Gastrocnemius medialis (tissue), 4 donors: Measurements from ENCODE around the gene S1PR5.

Experiments used
- CTCF ChIP-seq, 5 experiments: fragments of 450-650 bp in 3 of 5; fragments of 200-600 bp in 2 of 5; sonication (generic) in 2 of 5; IDR thresholded peaks in 4 of 5; conservative IDR thresholded peaks in 1 of 5; 1 replicate in 4 of 5; 2 replicates in 1 of 5; pipeline ENCODE4 v1.5.1; 2016 to 2019; ENCODE audit warnings: antibody characterized with exemption in 5 of 5, mild to moderate bottlenecking in 3 of 5, moderate library complexity in 3 of 5
- POLR2A ChIP-seq, 2 donors: fragments of 450-650 bp; IDR thresholded peaks; one replicate each; pipeline ENCODE4 v1.6.1; 2017; ENCODE audit warnings: antibody characterized with exemption in 2 of 2, mild to moderate bottlenecking in 2 of 2, moderate library complexity in 2 of 2

GRCh38 chr19:10525636-10526035 lies 8.4 kb upstream of the S1PR5 start:
- no peak for TF ChIP-seq CTCF (IDR thresholded peaks at IDR 0.05 in 4 of 5, conservative IDR thresholded peaks at IDR 0.05 in 1 of 5)
- no peak for TF ChIP-seq POLR2A (IDR thresholded peaks at IDR 0.05)
